Measurements from ENCODE around the gene ASXL2.
"Not testable (repeated sequence)": the region's sequence is repeated elsewhere in the genome, so short reads cannot be mapped to it uniquely, and the experiment has no call there.

ASXL2 gene

GRCh38 chr2:25887624-25888242 is 9.4 kb upstream of the ASXL2 start:
- no peak for DNase-seq

GRCh38 chr2:25885933-25886332 is 7.6 kb upstream of the ASXL2 start:
- no peak for DNase-seq

- DNase-seq = no peak
Measured at GRCh38 chr2:25881764-25882163, 3.5 kb upstream of the ASXL2 start.

- no peak for DNase-seq
Measured at GRCh38 chr2:25879133-25879730, 945 bp upstream of the ASXL2 start.

- DNase-seq = peak; percentile 51
Measured at GRCh38 chr2:25877431-25878360, 591 bp downstream of the ASXL2 start.

- no peak for DNase-seq
Measured at GRCh38 chr2:25872134-25872533, 6.2 kb downstream of the ASXL2 start.

- no peak for DNase-seq
Measured at GRCh38 chr2:25867396-25868003, 10.8 kb downstream of the ASXL2 start.

- no peak for DNase-seq
Measured at GRCh38 chr2:25856377-25856776, 21.9 kb downstream of the ASXL2 start.

- no peak for DNase-seq
Measured at GRCh38 chr2:25855065-25855464, 23.2 kb downstream of the ASXL2 start.

- no peak for DNase-seq
Measured at GRCh38 chr2:25854613-25855012, 23.7 kb downstream of the ASXL2 start.

- DNase-seq = no peak
Measured at GRCh38 chr2:25853038-25853638, 25.1 kb downstream of the ASXL2 start.

GRCh38 chr2:25851740-25852503 is 26.4 kb downstream of the ASXL2 start:
- DNase-seq = no peak

- not testable (repeated sequence) for DNase-seq
Measured at GRCh38 chr2:25850400-25850799, 27.9 kb downstream of the ASXL2 start.

GRCh38 chr2:25849350-25849749 is 28.9 kb downstream of the ASXL2 start:
- not testable (repeated sequence) for DNase-seq

GRCh38 chr2:25845843-25846505 is 32.3 kb downstream of the ASXL2 start:
- DNase-seq = no peak

GRCh38 chr2:25844089-25844488 is 34.2 kb downstream of the ASXL2 start:
- DNase-seq = no peak

GRCh38 chr2:25842155-25842554 is 36.1 kb downstream of the ASXL2 start:
- no peak for DNase-seq

GRCh38 chr2:25838152-25838756 is 40.0 kb downstream of the ASXL2 start:
- DNase-seq = no peak

GRCh38 chr2:25835906-25836305 is 42.4 kb downstream of the ASXL2 start:
- DNase-seq = no peak

- no peak for DNase-seq
Measured at GRCh38 chr2:25833566-25833965, 44.7 kb downstream of the ASXL2 start.

- no peak for DNase-seq
Measured at GRCh38 chr2:25832897-25833296, 45.4 kb downstream of the ASXL2 start.
